Aorta (tissue), 5 donors: ENCODE data around the gene LRCH1. TPM values are rescaled to one million over a fixed set of nuclear protein-coding genes. Genes with fewer than 3 reads are reported as not detected.

Source experiments
- ATAC-seq: fragments of 200-7000 bp; cut with Tn5 transposase; one replicate; pipeline ENCODE4 v1.9.1; 2022; ENCODE audit warnings: moderate library complexity; ENCODE audit not compliant: low FRiP score
- DNase-seq, 2 donors: peaks; one replicate each; pipeline ENCODE4 v3.0.0-alpha.2; 2020
- H3K27ac ChIP-seq, 2 donors: one replicate each; pipeline ENCODE4 v1.5.1; 2013; ENCODE audit warnings: low read length in 2 of 2, mild to moderate bottlenecking in 2 of 2, moderate library complexity in 2 of 2, control low read depth in 1 of 2, inconsistent platforms in 1 of 2, low read depth in 1 of 2
- H3K27me3 ChIP-seq, 2 donors: one replicate each; pipeline ENCODE4 v1.6.1; 2013; ENCODE audit warnings: control low read depth in 1 of 2, low read length in 1 of 2, mild to moderate bottlenecking in 1 of 2, moderate library complexity in 1 of 2; ENCODE audit not compliant: insufficient read depth in 2 of 2, control insufficient read depth in 1 of 2
- H3K36me3 ChIP-seq, 2 donors: one replicate each; pipeline ENCODE4 v1.6.1; 2013; ENCODE audit warnings: control low read depth in 1 of 2, low read length in 1 of 2, mild to moderate bottlenecking in 1 of 2; ENCODE audit not compliant: insufficient read depth in 2 of 2, control insufficient read depth in 1 of 2
- H3K4me1 ChIP-seq, 2 donors: one replicate each; pipeline ENCODE4 v1.6.1; 2013; ENCODE audit warnings: low read length in 2 of 2, control low read depth in 1 of 2, mild to moderate bottlenecking in 1 of 2, moderate library complexity in 1 of 2; ENCODE audit not compliant: insufficient read depth in 2 of 2, control insufficient read depth in 1 of 2
- H3K4me3 ChIP-seq, 2 donors: one replicate each; pipeline ENCODE4 v1.5.1; 2013; ENCODE audit warnings: low read length in 2 of 2, control low read depth in 1 of 2, mild to moderate bottlenecking in 1 of 2
- H3K9me3 ChIP-seq: one replicate; pipeline ENCODE4 v1.6.1; 2013; ENCODE audit warnings: mild to moderate bottlenecking, low read length; ENCODE audit not compliant: control insufficient read depth
- WGBS, 2 donors: extraction: QIAGEN DNeasy Blood & Tissue Kit; methylation state at CpG; one replicate each; pipeline ENCODE4 v1.1.7; 2013; 5-methylcytosine and 5-hydroxymethylcytosine counted together
- intact Hi-C, 2 donors: fragments of 100-400 bp; cut with DNase I; formaldehyde crosslinking; loops; one replicate each; pipeline versions ENCODE4 v1.14.2 to v1.15.0; 2022
- polyA plus RNA-seq, 2 donors: library from polyadenylated mRNA; stranded (reverse); fragments of 200-250 nt; gene quantifications; one replicate each; pipeline ENCODE4 v1.2.3, GENCODE V29; 2013
- total RNA-seq, 2 donors: library from RNA; stranded (reverse); fragmentation: NEBNext Ultra II Directional; extraction: Animal tissue kit (Norgen Biotek cat#: 25700); gene quantifications; one replicate each; pipeline ENCODE4 v1.2.1, GENCODE V29; 2021
- donor health status: healthy with polysubstance abuse.
- donor health status: Bipolar disorder and iron deficiency.
- donor health status: DM: no; HTN: no; CAD: no.
- donor health status: DM: no; HTN: no; CAD: no.
- donor health status: DM: yes; HTN: yes; CAD: no.

Gene LRCH1
- total and polyA plus RNA-seq, 4 donors, result 12.3 to 46.5 (median 28.8) TPM

DNA sequence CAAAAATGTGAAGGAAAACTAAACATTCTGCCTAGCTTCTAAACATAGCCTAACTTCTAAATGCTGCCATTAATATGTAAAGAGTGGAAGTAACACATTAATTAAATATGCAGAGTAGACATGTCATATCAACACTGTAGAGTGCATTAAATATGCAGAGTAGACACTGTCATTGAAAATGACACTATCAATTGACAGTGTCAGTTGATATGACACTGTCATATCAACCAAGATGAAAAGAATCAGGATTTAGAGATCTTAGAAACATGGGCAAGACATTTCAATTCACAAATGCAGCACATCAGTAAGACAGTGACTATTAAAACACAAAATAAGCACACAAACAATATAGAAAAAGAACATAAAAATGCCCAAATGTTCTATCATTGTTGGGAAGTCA, 218.7 kb downstream of the LRCH1 start:
- intact Hi-C loops, result loop anchor here in 1 of 2 donors (10.0 kb wide), 1 partner anchor 123 kb away; the partner anchor contains the start of gene HTR2A
- ATAC-seq (no peak), DNase-seq (no peak)
- no peaks in the 10 kb centered on the region for H3K27me3 ChIP-seq
- no peak overlapping the region for H3K27ac ChIP-seq
- H3K4me3 ChIP-seq, result no peak overlapping the region
- peaks cover 2 to 9% of the 10 kb centered on the region in 2 donors for H3K4me1 ChIP-seq
- no peaks in the 10 kb centered on the region for H3K9me3 ChIP-seq
- no peaks in the 10 kb centered on the region for H3K36me3 ChIP-seq

DNA sequence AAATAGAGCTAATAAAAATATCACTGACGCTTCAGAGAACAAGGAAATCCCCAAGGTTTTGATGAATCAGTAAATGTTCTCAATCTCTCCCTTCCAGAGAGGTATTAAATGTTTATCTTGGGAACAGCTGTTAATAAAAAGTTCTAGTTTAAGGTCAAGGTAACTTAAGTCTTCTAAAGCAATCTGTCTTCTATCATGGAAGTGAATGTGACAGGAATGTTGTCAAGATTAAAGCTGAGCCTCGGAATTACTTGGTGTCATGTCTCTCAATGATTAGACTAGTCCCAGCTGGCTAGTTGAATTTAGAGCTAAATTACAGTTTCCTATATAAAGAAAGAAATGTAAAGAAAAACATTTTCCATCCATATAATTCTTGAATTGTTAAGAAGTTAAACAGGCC, 220.6 kb downstream of the LRCH1 start:
- Histone ChIP-seq H3K4me3 (no peak overlapping the region), H3K27ac (peak overlapping the region in 1 of 2 donors; percentile 49), H3K36me3 (no peaks in the 10 kb centered on the region), H3K4me1 (peaks cover 2 to 9% of the 10 kb centered on the region in 2 donors), H3K9me3 (no peaks in the 10 kb centered on the region), H3K27me3 (no peaks in the 10 kb centered on the region)
- ATAC-seq (no peak), DNase-seq (no peak)
- WGBS, 2 donors, result 4 to 10% methylated on average over 2 of the region's 2 CpGs
- intact Hi-C loops, result loop anchor here in 1 of 2 donors (10.0 kb wide), 1 partner anchor 121 kb away; the partner anchor contains the start of gene HTR2A

DNA sequence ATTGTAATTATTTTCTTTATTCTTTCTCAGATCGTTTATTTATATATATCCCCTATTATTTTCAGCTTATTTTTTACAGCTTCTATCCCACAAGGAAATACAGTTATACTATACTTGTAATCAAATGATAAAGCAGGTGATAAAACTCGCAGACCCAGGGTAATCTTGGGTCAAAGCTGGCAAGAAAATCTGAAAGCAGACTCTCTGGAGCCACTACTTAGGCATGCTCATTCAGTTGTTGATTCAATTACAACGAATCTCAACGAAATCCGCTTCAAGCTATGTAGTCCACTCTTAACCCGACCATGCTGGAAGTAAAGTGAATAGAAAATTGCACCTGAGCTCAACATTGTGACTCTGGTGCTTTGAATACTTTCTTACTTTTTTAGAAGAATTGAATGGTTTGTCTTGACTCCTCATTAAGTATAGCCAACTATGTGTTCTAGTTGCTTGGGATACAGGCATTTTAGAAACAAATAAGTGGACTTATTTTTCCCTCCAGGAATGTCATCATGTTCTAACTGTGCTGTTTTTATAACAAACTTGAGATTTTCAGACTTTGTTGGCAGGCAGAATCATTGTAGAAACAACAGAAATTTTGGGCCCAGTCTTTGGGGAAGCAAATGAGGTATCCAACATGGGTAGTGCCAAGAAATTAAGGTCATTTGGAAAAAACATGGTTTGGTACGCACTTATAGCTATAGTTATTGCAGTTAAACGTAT, 222.6 kb downstream of the LRCH1 start:
- no peaks in the 10 kb centered on the region for H3K27me3 ChIP-seq
- H3K36me3 ChIP-seq, result no peaks in the 10 kb centered on the region
- intact Hi-C loops, result loop anchor here in 1 of 2 donors (10.0 kb wide), 1 partner anchor 119 kb away; the partner anchor contains the start of gene HTR2A
- no peak overlapping the region for H3K4me3 ChIP-seq
- WGBS, 2 donors, result 3 to 11% methylated on average over 8 of the region's 8 CpGs
- H3K4me1 ChIP-seq, result peaks cover 2 to 9% of the 10 kb centered on the region in 2 donors
- DNase-seq, result no peak
- ATAC-seq, result peak; percentile 64
- peak overlapping the region; percentile 49 to 86 for H3K27ac ChIP-seq
- no peaks in the 10 kb centered on the region for H3K9me3 ChIP-seq

DNA sequence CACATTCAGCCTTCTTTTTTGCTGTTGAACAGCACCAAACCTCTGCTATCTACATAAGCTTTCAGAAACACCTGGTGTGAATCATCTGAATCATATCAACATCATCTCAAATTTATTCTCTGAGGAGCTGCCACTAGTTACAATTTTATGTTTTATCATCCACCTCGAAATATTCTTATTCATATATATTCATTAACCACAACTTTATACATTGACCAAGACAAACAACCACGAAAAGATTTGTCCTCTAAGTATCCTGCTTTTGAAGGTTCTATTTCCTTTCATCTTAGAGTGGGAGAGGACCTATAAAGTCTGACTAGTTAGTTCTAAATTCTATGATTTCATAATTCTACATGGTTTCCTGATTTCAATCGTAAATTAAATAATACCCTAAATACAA, 225.1 kb downstream of the LRCH1 start:
- 78% methylated on average over 3 of the region's 3 CpGs for WGBS, 2 donors
- peak overlapping the region in 1 of 2 donors; percentile 82 for H3K27ac ChIP-seq
- H3K27me3 ChIP-seq, result no peaks in the 10 kb centered on the region
- no peaks in the 10 kb centered on the region for H3K9me3 ChIP-seq
- intact Hi-C loops, result loop anchor here in 1 of 2 donors (10.0 kb wide), 1 partner anchor 117 kb away; the partner anchor contains the start of gene HTR2A
- peaks cover 2 to 7% of the 10 kb centered on the region in 2 donors for H3K4me1 ChIP-seq
- no peak overlapping the region for H3K4me3 ChIP-seq
- ATAC-seq (no peak), DNase-seq (no peak)
- peaks cover 0 to 3% of the 10 kb centered on the region in 2 donors for H3K36me3 ChIP-seq

DNA sequence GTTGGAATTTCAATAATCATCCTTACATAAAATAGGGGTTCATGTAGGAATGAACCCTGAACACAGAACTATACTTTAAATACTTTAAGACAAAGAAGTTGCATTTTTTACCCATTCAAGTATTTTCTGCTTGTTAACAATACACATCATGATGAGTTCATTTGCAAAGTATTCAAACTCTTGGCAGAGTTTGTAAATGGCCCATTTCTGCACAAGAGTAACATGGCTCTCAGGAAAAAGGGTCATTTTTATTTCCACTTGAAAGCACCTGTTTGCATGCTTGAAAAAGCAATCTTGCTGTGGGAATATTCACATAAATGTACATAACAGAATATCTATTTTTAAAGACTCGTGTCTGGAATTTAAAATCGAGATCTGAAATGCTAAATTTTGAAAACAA, 225.9 kb downstream of the LRCH1 start:
- peaks cover 0 to 3% of the 10 kb centered on the region in 2 donors for H3K36me3 ChIP-seq

DNA sequence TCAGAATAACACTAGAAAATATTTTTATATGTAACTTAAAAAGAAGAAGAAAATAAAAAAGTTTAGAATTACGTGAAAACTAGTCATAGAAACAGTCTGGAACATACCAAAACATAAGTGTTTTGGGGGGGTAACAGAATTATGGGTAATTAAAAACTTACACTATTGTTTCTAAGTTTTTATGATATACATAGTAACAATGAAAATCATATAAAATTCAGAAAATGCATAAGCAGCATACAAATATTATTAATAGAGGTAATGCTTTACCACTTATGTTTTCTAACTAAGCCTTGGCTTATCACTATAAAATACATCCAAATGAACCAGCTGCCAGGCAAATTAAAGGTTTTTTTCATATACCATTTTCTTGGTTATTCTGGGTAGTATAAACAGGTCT, 229.1 kb downstream of the LRCH1 start:
- Histone ChIP-seq H3K27me3 (no peaks in the 10 kb centered on the region), H3K4me3 (no peak overlapping the region), H3K36me3 (peaks cover 0 to 3% of the 10 kb centered on the region in 2 donors), H3K9me3 (no peaks in the 10 kb centered on the region), H3K4me1 (no peaks in the 10 kb centered on the region), H3K27ac (no peak overlapping the region)
- ATAC-seq (no peak), DNase-seq (no peak)
- intact Hi-C loops, result no loop called here
- WGBS, 2 donors, result 70 to 73% methylated on average over 1 of the region's 1 CpG

More for the DNA sequence above, 225.9 kb downstream of the LRCH1 start:
- ATAC-seq (no peak), DNase-seq (no peak)
- no peaks in the 10 kb centered on the region for H3K27me3 ChIP-seq
- no peaks in the 10 kb centered on the region for H3K9me3 ChIP-seq
- H3K4me3 ChIP-seq, result no peak overlapping the region
- H3K27ac ChIP-seq, result no peak overlapping the region
- 0 to 6% methylated on average over 2 of the region's 2 CpGs for WGBS, 2 donors
- peaks cover 2 to 7% of the 10 kb centered on the region in 2 donors for H3K4me1 ChIP-seq
- intact Hi-C loops, result loop anchor here in 1 of 2 donors (10.0 kb wide), 1 partner anchor 116 kb away; the partner anchor contains the start of gene HTR2A

DNA sequence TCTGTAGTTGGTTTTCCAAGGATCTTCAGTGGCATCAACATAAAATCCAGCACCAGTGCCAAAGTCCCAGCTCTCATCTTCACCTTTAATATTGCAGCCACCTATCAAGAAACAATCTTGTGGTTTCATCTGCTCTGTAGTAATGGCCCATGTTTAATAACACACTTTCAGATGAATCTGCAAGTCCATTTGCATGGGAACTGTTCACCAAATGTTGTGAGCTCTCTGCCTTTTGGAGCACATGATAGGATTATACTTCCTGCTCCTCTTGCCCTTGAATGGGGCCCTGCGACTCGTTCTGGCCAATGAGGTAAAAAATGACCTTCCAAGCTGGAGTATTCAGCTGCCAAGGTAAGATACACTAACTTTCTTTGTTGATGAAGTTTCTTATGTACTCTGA, 229.7 kb downstream of the LRCH1 start:
- peaks cover 0 to 3% of the 10 kb centered on the region in 2 donors for H3K36me3 ChIP-seq
- intact Hi-C loops, result no loop called here
- WGBS, 2 donors, result 71 to 72% methylated on average over 2 of the region's 2 CpGs

DNA sequence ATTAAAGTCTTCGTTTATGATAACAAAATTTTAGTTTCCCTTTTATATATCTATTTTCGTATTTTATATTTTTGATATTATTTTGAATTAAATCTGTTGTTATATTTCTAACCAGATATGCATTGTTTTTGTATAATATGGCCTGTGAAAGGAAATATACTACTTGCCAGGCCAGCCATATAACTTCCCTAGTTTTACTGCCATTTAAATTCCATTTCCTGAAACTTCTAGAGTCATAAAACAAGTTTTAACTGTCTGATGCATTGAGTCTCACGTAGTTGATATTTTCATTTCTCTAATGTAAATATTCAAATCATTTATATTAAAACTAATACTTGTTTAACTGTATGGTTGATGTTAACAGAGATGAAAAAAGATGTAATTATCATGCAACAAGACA, 230.5 kb downstream of the LRCH1 start:
- H3K4me1 ChIP-seq, result no peaks in the 10 kb centered on the region
- DNase-seq (no peak), ATAC-seq (no peak)
- H3K27me3 ChIP-seq, result no peaks in the 10 kb centered on the region
- H3K36me3 ChIP-seq, result peaks cover 0 to 3% of the 10 kb centered on the region in 2 donors
- no peaks in the 10 kb centered on the region for H3K9me3 ChIP-seq
- WGBS, 2 donors, result 87 to 91% methylated on average over 3 of the region's 3 CpGs
- H3K27ac ChIP-seq, result no peak overlapping the region
- no peak overlapping the region for H3K4me3 ChIP-seq
- intact Hi-C loops, result no loop called here

More for the DNA sequence above, 229.7 kb downstream of the LRCH1 start:
- no peak for ATAC-seq
- Histone ChIP-seq H3K9me3 (no peaks in the 10 kb centered on the region), H3K27ac (peak overlapping the region in 1 of 2 donors; percentile 69), H3K27me3 (no peaks in the 10 kb centered on the region), H3K4me3 (no peak overlapping the region), H3K4me1 (no peaks in the 10 kb centered on the region)
- DNase-seq, result no peak

DNA sequence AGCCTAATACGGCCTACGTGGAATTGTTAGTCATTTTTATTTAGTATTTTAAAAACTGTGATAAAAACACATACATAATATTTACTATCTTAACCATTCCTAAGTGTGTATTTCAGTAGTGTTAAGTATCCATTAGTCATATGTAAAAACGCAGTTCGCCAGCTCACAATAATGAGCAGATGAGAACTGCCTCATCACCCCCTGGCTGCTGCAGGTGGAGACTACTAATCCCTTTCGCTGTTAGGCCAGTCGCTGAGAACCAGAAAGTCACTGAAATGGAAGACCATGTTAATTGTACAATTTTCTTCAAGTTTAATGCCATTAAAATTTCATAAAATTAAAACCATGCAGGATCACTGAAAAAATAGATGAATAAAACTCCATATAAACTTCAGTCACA, 242.4 kb downstream of the LRCH1 start:
- intact Hi-C loops, result loop anchor here in 1 of 2 donors (10.0 kb wide), 1 partner anchor 289 kb away; no protein-coding TSS in a partner anchor
- 83 to 87% methylated on average over 6 of the region's 6 CpGs for WGBS, 2 donors
- DNase-seq, result no peak
- no peak for ATAC-seq
- H3K27me3 ChIP-seq, result no peaks in the 10 kb centered on the region
- H3K9me3 ChIP-seq, result no peaks in the 10 kb centered on the region
- no peak overlapping the region for H3K27ac ChIP-seq
- no peak overlapping the region for H3K4me3 ChIP-seq
- H3K4me1 ChIP-seq, result no peaks in the 10 kb centered on the region
- no peaks in the 10 kb centered on the region for H3K36me3 ChIP-seq
